HG03025 (cell line): ENCODE data around the gene SLC4A4.
"Not testable (repeated sequence)": the region's sequence is repeated elsewhere in the genome, so short reads cannot be mapped to it uniquely, and the experiment has no call there.

ENCODE experiments used
- ATAC-seq: cut with Tn5 transposase; IDR thresholded peaks from one replicate; pipeline ENCODE4 v1.9.1; 2021; ENCODE audit warnings: mild to moderate bottlenecking, moderate library complexity; ENCODE audit not compliant: unreplicated experiment, low FRiP score

The SLC4A4 gene

GRCh38 chr4:71406459-71406963 lies 67.7 kb downstream of the SLC4A4 start:
- ATAC-seq = no peak

- ATAC-seq = not testable (repeated sequence)
Observed at GRCh38 chr4:71408961-71409360, 70.1 kb downstream of the SLC4A4 start.

GRCh38 chr4:71411981-71412380 lies 73.2 kb downstream of the SLC4A4 start:
- ATAC-seq = no peak

- no peak for ATAC-seq
Observed at GRCh38 chr4:71415491-71415890, 76.7 kb downstream of the SLC4A4 start.

GRCh38 chr4:71417150-71417549 lies 78.3 kb downstream of the SLC4A4 start:
- no peak for ATAC-seq

GRCh38 chr4:71426381-71427042 lies 87.7 kb downstream of the SLC4A4 start:
- ATAC-seq = no peak

- ATAC-seq = no peak
Observed at GRCh38 chr4:71429106-71429505, 90.3 kb downstream of the SLC4A4 start.

- ATAC-seq = no peak
Observed at GRCh38 chr4:71429962-71430361, 91.1 kb downstream of the SLC4A4 start.

GRCh38 chr4:71430609-71431008 lies 91.8 kb downstream of the SLC4A4 start:
- no peak for ATAC-seq

- ATAC-seq = no peak
Observed at GRCh38 chr4:71440612-71441011, 101.8 kb downstream of the SLC4A4 start.

GRCh38 chr4:71441186-71442169 lies 102.7 kb downstream of the SLC4A4 start:
- no peak for ATAC-seq

GRCh38 chr4:71442336-71442735 lies 103.5 kb downstream of the SLC4A4 start:
- no peak for ATAC-seq

GRCh38 chr4:71444395-71444794 lies 105.6 kb downstream of the SLC4A4 start:
- ATAC-seq = no peak

- ATAC-seq = no peak
Observed at GRCh38 chr4:71445811-71446210, 107.0 kb downstream of the SLC4A4 start.

GRCh38 chr4:71446479-71447081 lies 107.8 kb downstream of the SLC4A4 start:
- ATAC-seq = no peak

- ATAC-seq = no peak
Observed at GRCh38 chr4:71449040-71449439, 110.2 kb downstream of the SLC4A4 start.

- ATAC-seq = no peak
Observed at GRCh38 chr4:71449878-71450277, 111.1 kb downstream of the SLC4A4 start.

GRCh38 chr4:71453531-71453930 lies 114.7 kb downstream of the SLC4A4 start:
- no peak for ATAC-seq

- no peak for ATAC-seq
Observed at GRCh38 chr4:71456841-71457240, 118.0 kb downstream of the SLC4A4 start.

GRCh38 chr4:71460371-71460770 lies 121.6 kb downstream of the SLC4A4 start:
- ATAC-seq = no peak

GRCh38 chr4:71461422-71461821 lies 122.6 kb downstream of the SLC4A4 start:
- ATAC-seq = no peak
